Endodermal cell (in vitro differentiated cells): ENCODE results near the gene FMOD. TPM values are rescaled to one million over a fixed set of nuclear protein-coding genes. Genes with fewer than 3 reads are reported as not detected.

Experiments
- DNase-seq: peaks from one replicate; pipeline ENCODE4 v3.0.0-alpha.2; 2017
- H3K27ac ChIP-seq: 2 replicates; pipeline ENCODE4 v1.5.1; 2013; ENCODE audit warnings: mild to moderate bottlenecking, low read depth, low read length, moderate library complexity
- H3K27me3 ChIP-seq: 2 replicates; pipeline ENCODE4 v1.6.1; 2013; ENCODE audit warnings: mild to moderate bottlenecking, low read length, moderate library complexity; ENCODE audit not compliant: insufficient read depth, control insufficient read depth, poor library complexity, severe bottlenecking
- H3K36me3 ChIP-seq: 2 replicates; pipeline ENCODE4 v1.7.0; 2013; ENCODE audit warnings: mild to moderate bottlenecking, low read length, moderate library complexity; ENCODE audit not compliant: control insufficient read depth, insufficient read depth
- H3K4me1 ChIP-seq: one replicate; pipeline ENCODE4 v1.7.0; 2013; ENCODE audit warnings: low read length; ENCODE audit not compliant: control insufficient read depth, insufficient read depth
- H3K4me3 ChIP-seq: 2 replicates; pipeline ENCODE4 v1.5.1; 2013; ENCODE audit warnings: mild to moderate bottlenecking, low read length, moderate library complexity
- H3K9ac ChIP-seq: 2 replicates; pipeline ENCODE4 v1.6.1; 2013; ENCODE audit warnings: mild to moderate bottlenecking, low read length, moderate library complexity; ENCODE audit not compliant: poor library complexity, severe bottlenecking; ENCODE audit errors: extremely low read depth
- H3K9me3 ChIP-seq: 2 replicates; pipeline ENCODE4 v1.6.1; 2013; ENCODE audit warnings: mild to moderate bottlenecking, low read length, moderate library complexity; ENCODE audit not compliant: control insufficient read depth
- H3K27ac Mint-ChIP-seq: 2 replicates; pipeline ENCODE4 v1.8.0; 2020; ENCODE audit warnings: mixed read lengths
- H3K27me3 Mint-ChIP-seq: 2 replicates; pipeline ENCODE4 v1.8.0; 2021; ENCODE audit warnings: mild to moderate bottlenecking, mixed read lengths; ENCODE audit not compliant: insufficient read depth
- H3K36me3 Mint-ChIP-seq: 2 replicates; pipeline ENCODE4 v1.8.0; 2020; ENCODE audit warnings: low read depth, mixed read lengths
- H3K4me1 Mint-ChIP-seq: 2 replicates; pipeline ENCODE4 v1.8.0; 2020; ENCODE audit warnings: mixed read lengths
- H3K4me3 Mint-ChIP-seq: 2 replicates; pipeline ENCODE4 v1.8.0; 2020; ENCODE audit warnings: mild to moderate bottlenecking, moderate library complexity, mixed read lengths
- H3K9me3 Mint-ChIP-seq: 2 replicates; pipeline ENCODE4 v1.8.0; 2020; ENCODE audit warnings: mild to moderate bottlenecking, mixed read lengths
- WGBS, 2 experiments: methylation state at CpG; one replicate each; pipeline versions ENCODE4 v1.1.5 to v1.1.7; 2013; ENCODE audit warnings: missing lambda C conversion rate in 2 of 2, mixed read lengths in 1 of 2; ENCODE audit not compliant: insufficient coverage in 1 of 2, insufficient read length in 1 of 2; 5-methylcytosine and 5-hydroxymethylcytosine counted together
- total RNA-seq, 2 donors: library from RNA; stranded (reverse); fragmentation: NEBNext Ultra II Directional in 1 of 2; extraction: Animal tissue kit (Norgen Biotek cat#: 25700) in 1 of 2; gene quantifications; 2 replicates in 1 of 2; 3 replicates in 1 of 2; pipeline ENCODE4 v1.2.1, GENCODE V29; 2021
- TF ChIP-seq, protein P1 (sequence below): fragments of 200-600 bp; sonication (generic); conservative IDR thresholded peaks from 2 replicates; pipeline ENCODE4 v1.5.0; 2021; ENCODE audit warnings: antibody characterized with exemption, mild to moderate bottlenecking

FMOD gene
- total RNA-seq, 2 donors from 2014 or later = 2.9 to 4.8 TPM

DNA sequence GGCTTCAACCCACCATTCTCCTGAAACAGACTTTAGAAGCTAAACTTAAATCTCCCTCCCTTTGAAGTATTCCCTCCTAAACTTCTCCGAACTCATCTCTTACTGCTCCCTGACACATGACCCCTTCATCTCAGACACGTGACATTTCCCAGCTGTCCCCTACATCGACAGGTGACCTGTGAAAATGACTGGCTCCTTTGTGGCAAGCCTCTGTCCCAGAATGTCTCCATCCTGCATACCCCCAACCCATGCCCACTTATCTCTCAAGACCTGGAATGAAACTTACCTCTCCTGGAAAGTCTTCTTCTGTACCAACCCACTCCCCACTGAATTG lies 4.2 kb downstream of the FMOD start:
- Mint-ChIP-seq H3K27ac (no peak overlapping the region), H3K4me1 (peaks cover 52% of the 10 kb centered on the region), H3K9me3 (no peaks in the 10 kb centered on the region), H3K27me3 (peaks cover 31% of the 10 kb centered on the region), H3K36me3 (no peaks in the 10 kb centered on the region), H3K4me3 (no peak overlapping the region)
- WGBS, 2 experiments = 93 to 96% methylated on average over 3 of the region's 3 CpGs
- Histone ChIP-seq H3K9ac (no peak overlapping the region), H3K27ac (no peak overlapping the region), H3K4me3 (no peak overlapping the region), H3K36me3 (no peaks in the 10 kb centered on the region), H3K9me3 (no peaks in the 10 kb centered on the region), H3K4me1 (peaks cover 7% of the 10 kb centered on the region), H3K27me3 (peaks cover 8% of the 10 kb centered on the region)
- TF ChIP-seq, protein P1, sequence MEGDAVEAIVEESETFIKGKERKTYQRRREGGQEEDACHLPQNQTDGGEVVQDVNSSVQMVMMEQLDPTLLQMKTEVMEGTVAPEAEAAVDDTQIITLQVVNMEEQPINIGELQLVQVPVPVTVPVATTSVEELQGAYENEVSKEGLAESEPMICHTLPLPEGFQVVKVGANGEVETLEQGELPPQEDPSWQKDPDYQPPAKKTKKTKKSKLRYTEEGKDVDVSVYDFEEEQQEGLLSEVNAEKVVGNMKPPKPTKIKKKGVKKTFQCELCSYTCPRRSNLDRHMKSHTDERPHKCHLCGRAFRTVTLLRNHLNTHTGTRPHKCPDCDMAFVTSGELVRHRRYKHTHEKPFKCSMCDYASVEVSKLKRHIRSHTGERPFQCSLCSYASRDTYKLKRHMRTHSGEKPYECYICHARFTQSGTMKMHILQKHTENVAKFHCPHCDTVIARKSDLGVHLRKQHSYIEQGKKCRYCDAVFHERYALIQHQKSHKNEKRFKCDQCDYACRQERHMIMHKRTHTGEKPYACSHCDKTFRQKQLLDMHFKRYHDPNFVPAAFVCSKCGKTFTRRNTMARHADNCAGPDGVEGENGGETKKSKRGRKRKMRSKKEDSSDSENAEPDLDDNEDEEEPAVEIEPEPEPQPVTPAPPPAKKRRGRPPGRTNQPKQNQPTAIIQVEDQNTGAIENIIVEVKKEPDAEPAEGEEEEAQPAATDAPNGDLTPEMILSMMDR = no peak
- no peak for DNase-seq

DNA sequence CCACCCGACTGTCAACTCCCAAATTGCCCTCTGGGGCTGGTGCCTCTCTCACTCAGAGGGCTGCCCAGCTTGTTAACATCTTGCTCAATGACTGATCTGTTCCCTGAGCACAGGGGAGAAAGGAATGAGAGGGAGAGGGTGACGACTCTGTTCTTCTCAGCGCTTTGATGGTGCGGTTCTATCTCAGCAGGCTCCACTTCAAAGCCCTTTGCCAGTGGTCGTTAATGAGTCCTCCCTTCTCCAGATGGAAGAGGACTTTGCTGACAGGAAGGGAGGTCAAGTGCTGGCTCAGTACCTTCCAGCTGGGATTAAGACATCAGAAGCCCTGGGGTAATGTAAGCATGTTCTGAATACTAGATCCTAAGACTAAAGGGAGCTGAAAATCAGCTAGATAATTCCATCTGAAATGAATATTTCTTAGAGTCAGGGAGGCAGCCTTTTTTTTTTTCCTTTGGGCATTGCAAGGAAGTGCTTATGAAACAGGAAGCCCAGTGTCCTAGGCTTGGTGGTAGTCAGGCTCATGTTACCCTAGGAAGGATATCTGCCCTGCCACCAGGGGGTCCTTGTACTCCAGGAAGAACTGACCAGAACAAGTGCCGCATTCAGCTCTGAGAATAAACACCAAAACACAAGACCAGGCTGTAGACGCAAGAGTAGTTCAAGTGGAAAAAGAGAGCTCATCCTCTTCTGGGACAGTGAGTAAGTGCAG lies 4.7 kb downstream of the FMOD start:
- TF ChIP-seq, protein P1 = peak; percentile 53
- Histone ChIP-seq H3K36me3 (no peaks in the 10 kb centered on the region), H3K9me3 (no peaks in the 10 kb centered on the region), H3K9ac (no peak overlapping the region), H3K27me3 (peaks cover 9% of the 10 kb centered on the region), H3K4me3 (no peak overlapping the region), H3K4me1 (peaks cover 5% of the 10 kb centered on the region), H3K27ac (no peak overlapping the region)
- H3K4me1 Mint-ChIP-seq = peaks cover 49% of the 10 kb centered on the region
- H3K27ac Mint-ChIP-seq = no peak overlapping the region
- H3K36me3 Mint-ChIP-seq = no peaks in the 10 kb centered on the region
- 44 to 54% methylated on average over 7 of the region's 7 CpGs for WGBS, 2 experiments
- H3K9me3 Mint-ChIP-seq = no peaks in the 10 kb centered on the region
- peaks cover 30% of the 10 kb centered on the region for H3K27me3 Mint-ChIP-seq
- peak; percentile 60 for DNase-seq
- no peak overlapping the region for H3K4me3 Mint-ChIP-seq

DNA sequence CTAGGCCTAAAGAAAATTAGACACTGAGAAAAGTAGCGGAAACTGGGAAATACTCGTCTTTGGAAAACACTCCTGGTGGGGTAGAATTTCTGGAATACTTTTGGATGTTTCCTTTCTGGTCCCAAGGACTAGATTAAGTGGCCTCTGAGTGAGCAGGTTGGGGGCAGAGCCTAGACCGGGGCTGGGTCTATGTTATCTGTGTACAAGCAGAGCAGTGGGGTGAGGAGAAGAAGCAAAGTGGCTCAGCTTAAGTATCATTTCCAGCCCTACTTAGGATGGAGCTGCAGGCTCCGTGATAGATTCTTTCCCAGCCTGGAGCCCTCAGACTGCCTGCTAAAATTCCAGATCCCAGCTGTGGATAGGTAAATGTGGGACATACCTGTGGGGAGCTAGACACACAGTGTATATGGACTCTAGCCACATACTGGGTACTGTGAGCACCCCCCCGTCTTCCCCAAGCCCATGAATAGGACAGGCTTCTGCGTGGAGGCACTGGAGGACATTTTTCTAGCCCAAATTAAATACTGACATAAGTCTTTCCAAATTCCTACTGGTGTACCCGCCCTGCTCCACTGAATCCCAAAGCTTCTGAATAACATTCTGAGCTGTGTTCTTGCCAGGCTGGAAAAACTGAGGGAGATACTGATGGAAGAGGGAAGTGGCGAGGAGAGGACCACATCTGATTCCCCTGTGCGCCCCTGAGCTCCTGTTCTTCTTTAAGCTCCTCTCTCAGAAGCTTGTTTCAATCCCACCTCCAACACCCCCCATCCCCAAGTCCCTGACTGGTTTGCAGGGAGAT lies 6.8 kb downstream of the FMOD start:
- Histone ChIP-seq H3K9ac (no peak overlapping the region), H3K36me3 (no peaks in the 10 kb centered on the region), H3K27me3 (peaks cover 19% of the 10 kb centered on the region), H3K4me3 (no peak overlapping the region), H3K27ac (no peak overlapping the region), H3K9me3 (no peaks in the 10 kb centered on the region), H3K4me1 (peaks cover 15% of the 10 kb centered on the region)
- no peak overlapping the region for H3K27ac Mint-ChIP-seq
- TF ChIP-seq, protein P1 = no peak
- 84 to 89% methylated on average over 5 to 9 of the region's 9 CpGs for WGBS, 2 experiments
- peaks cover 48% of the 10 kb centered on the region for H3K4me1 Mint-ChIP-seq
- H3K9me3 Mint-ChIP-seq = no peaks in the 10 kb centered on the region
- H3K27me3 Mint-ChIP-seq = peaks cover 14% of the 10 kb centered on the region
- DNase-seq = no peak
- no peak overlapping the region for H3K4me3 Mint-ChIP-seq
- no peaks in the 10 kb centered on the region for H3K36me3 Mint-ChIP-seq
